Gastrocnemius medialis (tissue), 4 donors: ENCODE measurements around the gene SLC22A1. TPM values are rescaled to one million over a fixed set of nuclear protein-coding genes. Genes with fewer than 3 reads are reported as not detected.

Experiments used
- ATAC-seq, 2 donors: fragments of 150-250 bp; one replicate each; pipeline ENCODE4 v1.9.1; 2016
- DNase-seq, 2 donors: peaks; one replicate each; pipeline ENCODE4 v3.0.0-alpha.2; 2019
- H3K27ac ChIP-seq, 4 donors: fragments of 200-600 bp; sonication (generic); 1 replicate in 1 of 4; 2 replicates in 3 of 4; pipeline ENCODE4 v1.5.1; 2016 to 2018; ENCODE audit warnings: mild to moderate bottlenecking in 2 of 4, moderate library complexity in 1 of 4
- H3K27me3 ChIP-seq, 3 donors: fragments of 200-600 bp; sonication (generic) in 2 of 3; 1 replicate in 1 of 3; 2 replicates in 2 of 3; pipeline versions ENCODE4 v1.5.1 to v1.6.0; 2016 to 2019; ENCODE audit warnings: mild to moderate bottlenecking in 1 of 3, moderate library complexity in 1 of 3
- H3K36me3 ChIP-seq, 2 donors: fragments of 200-600 bp; sonication (generic) in 1 of 2; one replicate each; pipeline ENCODE4 v1.5.1; 2017 to 2018
- H3K4me1 ChIP-seq, 2 donors: fragments of 200-600 bp; sonication (generic) in 1 of 2; one replicate each; pipeline ENCODE4 v1.5.1; 2016 to 2017; ENCODE audit warnings: mild to moderate bottlenecking in 2 of 2
- H3K4me3 ChIP-seq, 4 donors: fragments of 200-600 bp; sonication (generic) in 3 of 4; 1 replicate in 1 of 4; 2 replicates in 3 of 4; pipeline ENCODE4 v1.5.1; 2016 to 2019; ENCODE audit warnings: mild to moderate bottlenecking in 2 of 4
- H3K9me3 ChIP-seq, 3 donors: fragments of 200-600 bp; sonication (generic) in 2 of 3; 1 replicate in 1 of 3; 2 replicates in 2 of 3; pipeline ENCODE4 v1.5.1; 2016 to 2019
- CTCF ChIP-seq, 5 experiments: fragments of 450-650 bp in 3 of 5; fragments of 200-600 bp in 2 of 5; sonication (generic) in 2 of 5; IDR thresholded peaks in 4 of 5; conservative IDR thresholded peaks in 1 of 5; 1 replicate in 4 of 5; 2 replicates in 1 of 5; pipeline ENCODE4 v1.5.1; 2016 to 2019; ENCODE audit warnings: antibody characterized with exemption in 5 of 5, mild to moderate bottlenecking in 3 of 5, moderate library complexity in 3 of 5
- POLR2A ChIP-seq, 2 donors: fragments of 450-650 bp; IDR thresholded peaks; one replicate each; pipeline ENCODE4 v1.6.1; 2017; ENCODE audit warnings: antibody characterized with exemption in 2 of 2, mild to moderate bottlenecking in 2 of 2, moderate library complexity in 2 of 2
- in situ Hi-C, 4 donors: fragments of 200-750 bp; cut with MboI; loops; one replicate each; pipeline versions ENCODE4 v1.15.0 to v1.8.0; 2017; ENCODE audit warnings: low sequenced_read_pairs in 4 of 4
- intact Hi-C: fragments of 100-400 bp; cut with DNase I; formaldehyde crosslinking; loops from one replicate; pipeline ENCODE4 v1.15.1; 2023; ENCODE audit warnings: low total_unique reads
- total RNA-seq, 4 donors: library from RNA; depleted of rRNA; stranded (reverse); fragments of >200 nt; gene quantifications; one replicate each; pipeline versions ENCODE4 v1.1.0 to v1.2.3, GENCODE V29; 2016

SLC22A1 gene
- total RNA-seq, 4 donors from 2014 or later: 0.78 to 1.4 (median 1.1) TPM

- ATAC-seq: no peak
- intact Hi-C loops (no loop called here), in situ Hi-C loops (no loop called here)
- Histone ChIP-seq H3K27me3 (no peaks in the 10 kb centered on the region), H3K27ac (peak overlapping the region in 1 of 4 donors; percentile 26), H3K4me3 (no peak overlapping the region), H3K4me1 (no peaks in the 10 kb centered on the region), H3K36me3 (peaks cover 2 to 86% of the 10 kb centered on the region in 2 donors), H3K9me3 (no peaks in the 10 kb centered on the region)
- no peak for TF ChIP-seq CTCF (IDR thresholded peaks at IDR 0.05 in 4 of 5, conservative IDR thresholded peaks at IDR 0.05 in 1 of 5)
- no peak for TF ChIP-seq POLR2A (IDR thresholded peaks at IDR 0.05)
- no peak for DNase-seq
These were observed 20.1 kb upstream of the SLC22A1 start for GRCh38 chr6:160101277-160102205.

DNA sequence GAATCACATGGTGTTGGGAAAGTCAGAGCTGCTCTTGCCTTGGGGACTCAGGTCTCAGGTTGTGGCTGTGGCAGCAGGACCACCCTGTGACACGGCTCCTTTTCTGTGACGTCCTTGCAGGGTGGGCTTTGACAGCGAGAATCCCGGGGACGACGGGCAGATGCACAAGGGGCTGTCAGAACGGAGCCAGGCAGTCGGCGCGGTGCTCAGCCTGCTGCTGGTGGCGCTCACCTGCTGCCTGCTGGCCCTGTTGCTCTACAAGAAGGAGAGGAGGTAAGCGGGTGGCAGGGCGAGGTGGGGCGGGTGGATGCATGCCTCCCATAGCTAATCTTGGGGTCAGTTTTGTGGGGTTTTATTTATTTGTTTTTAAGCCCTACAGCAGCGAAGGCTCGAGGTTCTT, 19.2 kb upstream of the SLC22A1 start:
- no peak for ATAC-seq
- no peak overlapping the region for H3K27ac ChIP-seq
- H3K27me3 ChIP-seq: no peaks in the 10 kb centered on the region
- no peaks in the 10 kb centered on the region for H3K4me1 ChIP-seq
- DNase-seq: no peak
- H3K9me3 ChIP-seq: no peaks in the 10 kb centered on the region
- no peak for TF ChIP-seq CTCF (IDR thresholded peaks at IDR 0.05 in 4 of 5, conservative IDR thresholded peaks at IDR 0.05 in 1 of 5)
- no peak for TF ChIP-seq POLR2A (IDR thresholded peaks at IDR 0.05)
- no peak overlapping the region for H3K4me3 ChIP-seq
- H3K36me3 ChIP-seq: peaks cover 2 to 79% of the 10 kb centered on the region in 2 donors
- intact Hi-C loops (no loop called here), in situ Hi-C loops (no loop called here)

GRCh38 chr6:160102956-160103824, 18.4 kb upstream of the SLC22A1 start:
- Histone ChIP-seq H3K27me3 (no peaks in the 10 kb centered on the region), H3K36me3 (peaks cover 2 to 72% of the 10 kb centered on the region in 2 donors), H3K4me3 (no peak overlapping the region), H3K4me1 (no peaks in the 10 kb centered on the region), H3K9me3 (no peaks in the 10 kb centered on the region), H3K27ac (no peak overlapping the region)
- in situ Hi-C loops (no loop called here), intact Hi-C loops (no loop called here)
- DNase-seq (no peak), ATAC-seq (peak in 1 of 2 donors; percentile 56)
- TF ChIP-seq CTCF (IDR thresholded peaks at IDR 0.05 in 4 of 5, conservative IDR thresholded peaks at IDR 0.05 in 1 of 5) (peak in 2 of 5 experiments; percentile 10 to 38), POLR2A (IDR thresholded peaks at IDR 0.05) (no peak)

GRCh38 chr6:160103825-160104100, 17.9 kb upstream of the SLC22A1 start:
- Histone ChIP-seq H3K27ac (no peak overlapping the region), H3K27me3 (no peaks in the 10 kb centered on the region), H3K4me1 (no peaks in the 10 kb centered on the region), H3K4me3 (no peak overlapping the region), H3K36me3 (peaks cover 2 to 67% of the 10 kb centered on the region in 2 donors), H3K9me3 (no peaks in the 10 kb centered on the region)
- no peak for ATAC-seq
- TF ChIP-seq POLR2A (IDR thresholded peaks at IDR 0.05) (no peak), CTCF (IDR thresholded peaks at IDR 0.05 in 4 of 5, conservative IDR thresholded peaks at IDR 0.05 in 1 of 5) (no peak)
- intact Hi-C loops: no loop called here
- in situ Hi-C loops: no loop called here
- no peak for DNase-seq
